Peyer's patch (tissue), 4 donors: Measurements from ENCODE around the gene CDHR5. TPM values are rescaled to one million over a fixed set of nuclear protein-coding genes. Genes with fewer than 3 reads are reported as not detected.

Experiments used
- DNase-seq, 3 donors: peaks; one replicate each; pipeline ENCODE4 v3.0.0-alpha.2; 2017 to 2019
- H3K27ac ChIP-seq, 4 donors: fragments of 200-600 bp; sonication (generic); one replicate each; pipeline ENCODE4 v1.5.1; 2016 to 2019
- H3K27me3 ChIP-seq, 2 donors: fragments of 200-600 bp; sonication (generic); one replicate each; pipeline ENCODE4 v1.5.1; 2019
- H3K36me3 ChIP-seq, 3 donors: fragments of 200-600 bp; sonication (generic); one replicate each; pipeline ENCODE4 v1.5.1; 2016 to 2019
- H3K4me1 ChIP-seq, 4 donors: fragments of 200-600 bp; sonication (generic); one replicate each; pipeline ENCODE4 v1.5.1; 2016 to 2019
- H3K4me3 ChIP-seq, 4 donors: fragments of 200-600 bp; sonication (generic); 1 replicate in 3 of 4; 2 replicates in 1 of 4; pipeline ENCODE4 v1.5.1; 2016 to 2019; ENCODE audit warnings: mild to moderate bottlenecking in 1 of 4
- H3K9me3 ChIP-seq, 4 donors: fragments of 200-600 bp; sonication (generic); one replicate each; pipeline ENCODE4 v1.5.1; 2016 to 2019; ENCODE audit warnings: mild to moderate bottlenecking in 1 of 4
- CTCF ChIP-seq, 6 experiments: fragments of 450-650 bp in 4 of 6; fragments of 200-600 bp in 2 of 6; sonication (generic) in 1 of 6; IDR thresholded peaks; one replicate each; pipeline ENCODE4 v1.5.1; 2017 to 2019; ENCODE audit warnings: antibody characterized with exemption in 6 of 6, mild to moderate bottlenecking in 3 of 6, moderate library complexity in 1 of 6
- POLR2A ChIP-seq, 2 donors: fragments of 450-650 bp; IDR thresholded peaks; one replicate each; pipeline ENCODE4 v1.5.1; 2017; ENCODE audit warnings: antibody characterized with exemption in 2 of 2, mild to moderate bottlenecking in 2 of 2, moderate library complexity in 2 of 2
- small RNA-seq, 2 donors: library from RNA; depleted of rRNA; stranded (forward); fragments of <200 nt; gene quantifications; one replicate each; pipeline ENCODE3, GENCODE V24; 2016
- total RNA-seq, 4 donors: library from RNA; depleted of rRNA; stranded (reverse); fragments of >200 nt; gene quantifications; one replicate each; pipeline ENCODE4 v1.1.0, GENCODE V29; 2016

Gene CDHR5
- total RNA-seq, 4 donors from 2014 or later = 77.6 to 1,696 (median 1,274) TPM

- peaks cover 0 to 11% (median 0%) of the 10 kb centered on the region in 3 donors for H3K36me3 ChIP-seq
- TF ChIP-seq CTCF (IDR thresholded peaks at IDR 0.05) (no peak), POLR2A (IDR thresholded peaks at IDR 0.05) (no peak)
- peaks cover 2 to 22% (median 8%) of the 10 kb centered on the region in 4 donors for H3K4me1 ChIP-seq
- H3K27me3 ChIP-seq = no peaks in the 10 kb centered on the region
- H3K9me3 ChIP-seq = no peaks in the 10 kb centered on the region
- peak overlapping the region in 3 of 4 donors; percentile 84 to 99 (median 93) for H3K27ac ChIP-seq
- peak overlapping the region in 2 of 4 donors; percentile 66 to 92 for H3K4me3 ChIP-seq
- no peak for DNase-seq
These were observed 57.6 kb downstream of the CDHR5 start for GRCh38 chr11:567011-567628.

Small RNAs within 50 kb of the gene (small RNA-seq; reads per million reads assigned to genes)
- 4.8 to 45.4 reads per million in 2 donors for gene MIR210

Other genes with a start within 250 kb of the CDHR5 start
- 100 to 1,000 TPM in 3 of 4 donors, 10 to 100 TPM in 1; 95.7 to 254 (median 202) TPM for gene PKP3, start 230.7 kb downstream of the CDHR5 start, total RNA-seq
- 100 to 1,000 TPM in 3 of 4 donors, 10 to 100 TPM in 1; 82.3 to 143 (median 111) TPM for gene SIGIRR, start 210.0 kb downstream of the CDHR5 start, total RNA-seq
- 100 to 1,000 TPM; 161 to 474 (median 254) TPM for gene ANO9, start 182.9 kb downstream of the CDHR5 start, total RNA-seq
- gene PTDSS2, start 174.7 kb downstream of the CDHR5 start, total RNA-seq = 10 to 100 TPM; 21.0 to 42.7 (median 31.7) TPM
- 100 to 1,000 TPM; 130 to 157 (median 137) TPM for gene RNH1, start 117.7 kb downstream of the CDHR5 start, total RNA-seq
- gene HRAS, start 89.4 kb downstream of the CDHR5 start, total RNA-seq = 10 to 100 TPM; 27.4 to 55.3 (median 35.1) TPM
- gene LRRC56, start 87.4 kb downstream of the CDHR5 start, total RNA-seq = 1 to 10 TPM in 2 of 4 donors, under 1 TPM in 2; 0.67 to 4.1 (median 2.4) TPM
- gene LMNTD2, start 64.2 kb downstream of the CDHR5 start, total RNA-seq = 10 to 100 TPM in 3 of 4 donors, 1 to 10 TPM in 1; 6.6 to 32.9 (median 14.1) TPM
- 100 to 1,000 TPM in 3 of 4 donors, 10 to 100 TPM in 1; 80.9 to 340 (median 172) TPM for gene RASSF7, start 64.0 kb downstream of the CDHR5 start, total RNA-seq
- gene PHRF1, start 48.5 kb downstream of the CDHR5 start, total RNA-seq = 10 to 100 TPM; 48.4 to 88.0 (median 57.8) TPM
- 10 to 100 TPM; 28.1 to 80.9 (median 58.4) TPM for gene IRF7, start 9.0 kb downstream of the CDHR5 start, total RNA-seq
- 10 to 100 TPM in 1 of 4 donors, not detected in 3; 12.6 TPM for gene SCT, start 2.2 kb upstream of the CDHR5 start, total RNA-seq
- 1 to 10 TPM in 2 of 4 donors, not detected in 2; 1.6 to 3.0 TPM for gene DRD4, start 12.3 kb upstream of the CDHR5 start, total RNA-seq
- gene DEAF1, start 70.3 kb upstream of the CDHR5 start, total RNA-seq = 10 to 100 TPM; 14.9 to 56.2 (median 47.0) TPM
- gene TMEM80, start 70.9 kb upstream of the CDHR5 start, total RNA-seq = 10 to 100 TPM; 10.7 to 58.9 (median 44.5) TPM
- 100 to 1,000 TPM; 258 to 710 (median 672) TPM for gene EPS8L2, start 81.3 kb upstream of the CDHR5 start, total RNA-seq
- gene TALDO1, start 122.5 kb upstream of the CDHR5 start, total RNA-seq = 100 to 1,000 TPM; 140 to 175 (median 149) TPM
- 10 to 100 TPM; 47.6 to 81.7 (median 52.9) TPM for gene GATD1, start 152.5 kb upstream of the CDHR5 start, total RNA-seq
- gene CEND1, start 165.1 kb upstream of the CDHR5 start, total RNA-seq = not detected
- gene SLC25A22, start 173.3 kb upstream of the CDHR5 start, total RNA-seq = 10 to 100 TPM; 14.2 to 22.0 (median 16.6) TPM
- 10 to 100 TPM; 29.1 to 83.3 (median 70.2) TPM for gene PIDD1, start 180.3 kb upstream of the CDHR5 start, total RNA-seq
- 1,000 to 10,000 TPM in 1 of 4 donors, 100 to 1,000 TPM in 3; 261 to 1,717 (median 510) TPM for gene RPLP2, start 185.0 kb upstream of the CDHR5 start, total RNA-seq
- gene PNPLA2, start 194.0 kb upstream of the CDHR5 start, total RNA-seq = 100 to 1,000 TPM in 3 of 4 donors, 10 to 100 TPM in 1; 71.8 to 254 (median 163) TPM
- gene CRACR2B, start 203.0 kb upstream of the CDHR5 start, total RNA-seq = 100 to 1,000 TPM in 3 of 4 donors, 10 to 100 TPM in 1; 44.0 to 175 (median 110) TPM
- gene CD151, start 208.0 kb upstream of the CDHR5 start, total RNA-seq = 100 to 1,000 TPM; 102 to 277 (median 237) TPM
- 10 to 100 TPM; 37.8 to 67.1 (median 44.8) TPM for gene POLR2L, start 217.6 kb upstream of the CDHR5 start, total RNA-seq
- 10 to 100 TPM; 20.0 to 52.1 (median 38.4) TPM for gene TSPAN4, start 217.9 kb upstream of the CDHR5 start, total RNA-seq